NCI-H69 (cell line): ENCODE measurements around the gene CADM2.
"Not testable (repeated sequence)": the region's sequence is repeated elsewhere in the genome, so short reads cannot be mapped to it uniquely, and the experiment has no call there.

Experiments
- DNase-seq: peaks from one replicate; lab custom pipeline; 2025; lab: John Stamatoyannopoulos, UW

CADM2 gene

GRCh38 chr3:85935171-85935570 lies 976.4 kb downstream of the CADM2 start:
- peak; percentile 1 for DNase-seq

DNA sequence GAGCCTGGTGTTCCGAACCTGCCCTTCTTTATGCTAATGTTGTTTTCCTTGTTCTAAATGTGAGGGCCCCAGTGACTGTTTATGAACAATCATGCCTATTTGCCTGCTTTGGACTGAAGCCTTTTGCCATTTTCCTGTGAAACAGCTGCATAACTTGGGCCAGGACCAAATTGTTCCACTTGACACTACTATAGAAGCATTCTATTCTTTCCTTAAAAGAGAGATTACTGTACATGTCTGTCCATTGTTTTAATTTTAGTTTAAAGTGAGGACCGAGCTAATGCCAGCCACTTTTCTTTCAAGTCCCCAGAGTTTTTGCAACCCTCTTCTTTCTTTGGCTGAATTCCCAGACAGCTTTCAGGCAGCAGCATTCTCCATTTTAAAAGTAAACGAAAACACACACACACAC lies 980.3 kb downstream of the CADM2 start:
- peak; percentile 87 for DNase-seq

GRCh38 chr3:85950435-85950834 lies 991.6 kb downstream of the CADM2 start:
- no peak for DNase-seq

DNA sequence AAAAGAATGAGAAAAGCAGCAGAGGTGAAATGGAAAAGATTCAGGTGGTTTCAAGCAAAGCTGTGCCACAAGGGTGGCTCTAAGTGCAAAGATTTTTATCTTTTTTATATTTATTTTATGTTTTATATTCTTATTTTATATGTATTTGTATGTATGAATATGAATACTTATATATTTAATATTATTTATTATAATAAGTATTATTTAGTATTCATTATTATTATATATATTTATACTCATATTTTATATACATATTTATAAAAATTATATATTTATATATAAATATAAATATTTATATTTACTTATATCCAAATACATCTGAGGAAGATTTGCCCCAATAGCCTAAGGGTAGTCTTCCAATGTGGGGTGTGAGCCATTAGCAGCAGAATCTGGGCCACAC lies 1002.0 kb downstream of the CADM2 start:
- no peak for DNase-seq

- DNase-seq: peak; percentile 39
Observed at GRCh38 chr3:85977615-85978338, 1019.0 kb downstream of the CADM2 start.

DNA sequence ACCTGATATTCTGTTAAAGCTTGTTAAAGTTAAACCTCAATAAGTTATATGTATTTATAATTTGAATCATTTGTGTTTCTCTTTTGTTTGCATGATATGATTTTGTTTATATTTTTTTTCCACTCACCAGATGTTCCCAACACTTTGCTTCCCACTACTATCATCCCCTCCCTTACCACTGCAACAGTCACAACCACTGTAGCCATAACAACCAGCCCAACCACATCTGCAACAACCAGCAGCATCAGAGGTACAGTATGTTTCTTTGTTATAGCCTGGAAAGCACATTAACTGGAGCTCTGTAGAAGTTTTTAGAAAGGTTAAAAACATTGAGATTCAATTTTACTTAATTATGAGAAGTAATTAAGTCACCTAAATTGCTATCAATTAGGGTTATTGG lies 1020.2 kb downstream of the CADM2 start:
- DNase-seq: peak; percentile 41

DNA sequence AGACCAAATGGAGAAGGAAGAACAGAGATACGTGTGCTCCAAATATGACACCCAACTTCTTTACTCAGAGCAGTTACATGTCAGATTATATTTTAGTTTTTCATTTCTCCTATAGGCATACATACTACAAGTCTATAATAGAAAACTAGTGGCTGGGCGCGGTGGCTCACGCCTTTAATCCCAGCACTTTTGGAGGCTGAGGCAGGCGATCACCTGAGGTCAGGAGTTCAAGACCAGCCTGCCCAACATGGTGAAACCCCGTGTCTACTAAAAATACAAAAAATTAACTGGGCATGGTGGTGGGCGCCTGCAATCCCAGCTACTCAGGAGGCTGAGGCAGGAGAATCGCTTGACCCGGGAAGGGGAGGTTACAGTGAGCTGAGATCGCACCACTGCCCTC lies 1030.8 kb downstream of the CADM2 start:
- not testable (repeated sequence) for DNase-seq

GRCh38 chr3:86029590-86029989 lies 1070.8 kb downstream of the CADM2 start:
- peak; percentile 47 for DNase-seq

- no peak for DNase-seq
Observed at GRCh38 chr3:86037916-86038315, 1079.1 kb downstream of the CADM2 start.

DNA sequence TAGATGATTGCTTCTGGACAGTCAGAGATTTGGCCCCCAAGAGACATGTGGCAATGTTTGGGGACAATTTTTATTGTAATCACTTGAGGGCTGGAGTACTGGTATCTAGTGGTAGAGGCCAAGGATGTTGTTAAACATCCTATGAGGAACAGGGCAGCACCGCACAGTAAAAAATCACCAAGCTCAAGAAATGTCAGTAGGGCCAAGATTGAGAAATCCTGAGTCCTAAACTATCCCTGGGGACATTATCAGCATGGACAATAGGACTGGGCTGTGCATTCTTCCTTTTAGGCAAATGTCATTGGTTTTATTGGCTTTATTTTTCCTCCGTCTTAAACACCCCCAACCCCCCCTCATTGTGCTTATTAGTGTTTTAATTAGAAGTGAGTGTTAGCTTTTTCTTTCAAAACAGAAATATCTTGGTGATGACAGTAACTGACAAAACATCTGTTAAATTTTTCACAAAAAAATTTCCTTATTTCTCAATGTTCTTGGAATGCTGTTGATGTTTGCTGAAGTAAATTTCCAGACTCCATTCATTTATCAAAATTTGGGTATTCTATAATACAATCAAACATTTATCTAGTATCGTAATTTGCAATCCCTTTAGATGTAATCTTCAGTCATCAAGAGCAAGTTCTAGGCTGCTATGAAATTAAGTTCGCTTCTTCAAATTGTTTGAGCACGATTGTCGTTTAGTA lies 1087.8 kb downstream of the CADM2 start:
- DNase-seq: peak; percentile 69

DNA sequence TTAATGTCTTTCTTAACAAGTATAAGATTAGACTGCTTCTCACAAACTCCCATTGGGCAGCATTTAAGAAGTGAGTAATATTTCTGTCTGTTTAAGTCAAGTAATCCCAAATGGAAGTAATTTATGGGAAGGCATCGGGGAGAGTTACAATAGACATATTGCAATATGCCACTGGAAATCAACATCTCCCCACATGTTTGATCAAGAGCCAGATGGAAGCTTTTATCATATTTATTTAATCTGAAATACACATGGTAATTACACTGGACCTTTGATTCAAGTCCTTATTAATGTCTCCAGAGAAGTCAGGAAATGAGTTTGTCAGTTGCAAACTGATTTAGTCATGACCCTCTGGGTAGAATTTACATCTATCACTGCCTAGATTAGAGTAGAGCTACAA lies 1088.4 kb downstream of the CADM2 start:
- peak; percentile 93 for DNase-seq

- no peak for DNase-seq
Observed at GRCh38 chr3:86051058-86051457, 1092.3 kb downstream of the CADM2 start.

- DNase-seq: no peak
Observed at GRCh38 chr3:86056032-86056431, 1097.2 kb downstream of the CADM2 start.

GRCh38 chr3:86056962-86057361 lies 1098.2 kb downstream of the CADM2 start:
- DNase-seq: no peak

DNA sequence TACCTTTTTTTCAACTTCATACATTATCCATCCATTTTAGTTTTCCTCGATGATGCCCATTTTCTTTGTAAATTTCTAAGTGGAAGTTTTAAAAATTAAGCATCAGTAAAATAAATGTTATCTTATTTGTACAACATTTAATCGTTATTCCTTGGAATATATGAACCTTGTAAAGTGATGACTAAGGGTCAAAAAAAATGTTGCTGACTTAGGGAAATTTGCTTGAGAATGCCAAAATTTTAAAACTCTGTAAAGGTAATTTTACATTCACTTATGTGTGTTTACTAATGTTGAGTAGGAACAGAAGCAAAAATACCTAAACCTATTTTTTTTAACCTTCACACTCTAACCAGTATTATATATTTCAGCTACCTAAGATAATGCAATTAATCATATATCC lies 1115.0 kb downstream of the CADM2 start:
- DNase-seq: no peak

- no peak for DNase-seq
Observed at GRCh38 chr3:86087160-86087871, 1128.5 kb downstream of the CADM2 start.

GRCh38 chr3:86104154-86104553 lies 1145.4 kb downstream of the CADM2 start:
- no peak for DNase-seq

GRCh38 chr3:86109434-86109833 lies 1150.6 kb downstream of the CADM2 start:
- peak; percentile 20 for DNase-seq
